H1 (cell line): ENCODE results near the gene CRB2. TPM values are rescaled to one million over a fixed set of nuclear protein-coding genes. Genes with fewer than 3 reads are reported as not detected.

ENCODE experiments used
- CTCF ChIA-PET: fragments of 300-600 bp; sonication (Branson Sonifier 250); formaldehyde crosslinking; loops from one replicate; lab custom pipeline; 2021; ENCODE audit not compliant: partially characterized antibody; lab: Charles Lee
- POLR2A ChIA-PET: fragments of 300-600 bp; sonication (Branson Sonifier 250); formaldehyde crosslinking; loops from one replicate; lab custom pipeline; 2021; ENCODE audit warnings: inconsistent platforms; ENCODE audit not compliant: partially characterized antibody; lab: Charles Lee
- DNase-seq, 2 experiments: peaks; one replicate each; pipeline versions ENCODE4 v3.0.0 to v3.0.0-alpha.2; 2010 to 2022; ENCODE audit warnings: low spot score in 2 of 2, low read depth in 1 of 2, mixed read lengths in 1 of 2
- FAIRE-seq: peaks from 2 replicates; lab custom pipeline; 2011; peaks lifted over from hg19 to GRCh38; lab: Jason Lieb, UNC
- H2AFZ ChIP-seq: 2 replicates; pipeline ENCODE4 v1.8.1; 2012; ENCODE audit warnings: low read length, inconsistent platforms
- H2AK5ac ChIP-seq: 2 replicates; pipeline ENCODE4 v1.6.1; 2013; ENCODE audit warnings: low read depth, low read length
- H2BK120ac ChIP-seq: replicated peaks from 2 replicates; pipeline ENCODE3; 2013; ENCODE audit warnings: low read depth, low read length, inconsistent platforms
- H2BK12ac ChIP-seq: 2 replicates; pipeline ENCODE4 v1.6.1; 2013; ENCODE audit warnings: low read depth, low read length
- H2BK15ac ChIP-seq: 2 replicates; pipeline ENCODE4 v1.6.1; 2013; ENCODE audit warnings: low read length
- H2BK20ac ChIP-seq: 2 replicates; pipeline ENCODE4 v1.6.1; 2013; ENCODE audit warnings: low read length
- H2BK5ac ChIP-seq: 2 replicates; pipeline ENCODE4 v1.6.1; 2013; ENCODE audit warnings: low read depth, low read length
- H3K14ac ChIP-seq: 2 replicates; pipeline ENCODE4 v1.6.1; 2013; ENCODE audit warnings: inconsistent platforms; ENCODE audit not compliant: insufficient read length
- H3K18ac ChIP-seq: 2 replicates; pipeline ENCODE4 v1.6.1; 2013; ENCODE audit warnings: low read length; ENCODE audit errors: extremely low read depth
- H3K23ac ChIP-seq: 2 replicates; pipeline ENCODE4 v1.6.1; 2013; ENCODE audit warnings: inconsistent platforms; ENCODE audit not compliant: insufficient read length
- H3K23me2 ChIP-seq: 2 replicates; pipeline ENCODE4 v1.6.1; 2013; ENCODE audit warnings: low read depth, low read length
- H3K27ac ChIP-seq: 2 replicates; pipeline ENCODE4 v1.6.1; 2011; ENCODE audit warnings: low read depth, low read length, inconsistent platforms
- H3K27me3 ChIP-seq, 4 experiments: replicated peaks in 1 of 4; 1 replicate in 1 of 4; 2 replicates in 3 of 4; pipeline versions ENCODE4 v1.6.1 to v1.8.1; 2011 to 2013; ENCODE audit warnings: low read length in 3 of 4, mild to moderate bottlenecking in 3 of 4, inconsistent platforms in 2 of 4, mixed read lengths in 2 of 4, moderate library complexity in 1 of 4; ENCODE audit not compliant: control insufficient read depth in 3 of 4, insufficient read depth in 3 of 4; ENCODE audit errors: extremely low read depth in 1 of 4
- H3K36me3 ChIP-seq, 4 experiments: 2 replicates each; pipeline versions ENCODE4 v1.6.1 to v1.8.1; 2011 to 2013; ENCODE audit warnings: mild to moderate bottlenecking in 4 of 4, low read length in 3 of 4, moderate library complexity in 2 of 4, control low read depth in 1 of 4, inconsistent platforms in 1 of 4; ENCODE audit not compliant: insufficient read depth in 4 of 4, control insufficient read depth in 2 of 4
- H3K4ac ChIP-seq: replicated peaks from 2 replicates; pipeline ENCODE3; 2013; ENCODE audit warnings: low read length, low read depth, mixed read lengths, inconsistent platforms; ENCODE audit not compliant: insufficient read length
- H3K4me1 ChIP-seq, 4 experiments: replicated peaks in 1 of 4; 1 replicate in 1 of 4; 2 replicates in 3 of 4; pipeline versions ENCODE4 v1.6.1 to v1.8.1; 2011 to 2013; ENCODE audit warnings: low read length in 3 of 4, inconsistent platforms in 2 of 4, mixed read lengths in 1 of 4; ENCODE audit not compliant: insufficient read depth in 4 of 4, control insufficient read depth in 3 of 4
- H3K4me2 ChIP-seq, 2 experiments: 2 replicates each; pipeline versions ENCODE4 v1.6.1 to v1.8.1; 2011 to 2013; ENCODE audit warnings: low read depth in 2 of 2, low read length in 2 of 2, control low read depth in 1 of 2, inconsistent platforms in 1 of 2, mild to moderate bottlenecking in 1 of 2; ENCODE audit not compliant: insufficient read depth in 1 of 2
- H3K4me3 ChIP-seq, 4 experiments: fragments of 200-600, 300-600 bp in 1 of 4; sonication (generic), shearing (Covaris generic), sonication (Bioruptor Twin) in 1 of 4; 2 replicates each; pipeline versions ENCODE4 v1.5.1 to v1.8.1; 2011 to 2016; ENCODE audit warnings: low read length in 4 of 4, low read depth in 3 of 4, control low read depth in 2 of 4, inconsistent platforms in 2 of 4, mild to moderate bottlenecking in 2 of 4, mixed read lengths in 1 of 4, moderate library complexity in 1 of 4; ENCODE audit not compliant: insufficient read depth in 2 of 4; ENCODE audit errors: extremely low read depth in 1 of 4
- H3K56ac ChIP-seq: replicated peaks from 2 replicates; pipeline ENCODE3; 2013; ENCODE audit warnings: low read depth, mild to moderate bottlenecking, mixed read lengths, low read length, inconsistent platforms; ENCODE audit not compliant: insufficient read length
- H3K79me1 ChIP-seq: 2 replicates; pipeline ENCODE4 v1.6.1; 2013; ENCODE audit warnings: low read depth, low read length, control low read depth
- H3K79me2 ChIP-seq, 2 experiments: 2 replicates each; pipeline versions ENCODE4 v1.6.1 to v1.8.1; 2012 to 2013; ENCODE audit warnings: low read length in 2 of 2, mild to moderate bottlenecking in 2 of 2, inconsistent platforms in 1 of 2; ENCODE audit not compliant: insufficient read depth in 2 of 2, control insufficient read depth in 1 of 2
- H3K9ac ChIP-seq, 4 experiments: replicated peaks in 1 of 4; 1 replicate in 1 of 4; 2 replicates in 3 of 4; pipeline versions ENCODE4 v1.6.1 to v1.8.1; 2011 to 2013; ENCODE audit warnings: low read depth in 3 of 4, low read length in 3 of 4, control low read depth in 2 of 4, mild to moderate bottlenecking in 2 of 4, moderate library complexity in 2 of 4, inconsistent platforms in 1 of 4; ENCODE audit errors: extremely low read depth in 1 of 4
- H3K9me3 ChIP-seq, 2 experiments: 2 replicates each; pipeline versions ENCODE4 v1.6.1 to v1.8.1; 2012 to 2013; ENCODE audit warnings: mild to moderate bottlenecking in 2 of 2, moderate library complexity in 2 of 2, control low read depth in 1 of 2, inconsistent platforms in 1 of 2, low read depth in 1 of 2, low read length in 1 of 2, mixed read lengths in 1 of 2; ENCODE audit not compliant: insufficient read depth in 2 of 2
- H4K20me1 ChIP-seq, 2 experiments: replicated peaks in 1 of 2; 2 replicates each; pipeline versions ENCODE3 to v1.8.1; 2011 to 2013; ENCODE audit warnings: inconsistent platforms in 2 of 2, low read length in 2 of 2, mild to moderate bottlenecking in 1 of 2; ENCODE audit not compliant: insufficient read depth in 2 of 2, control insufficient read depth in 1 of 2
- H4K5ac ChIP-seq: 2 replicates; pipeline ENCODE4 v1.6.1; 2013; ENCODE audit warnings: low read length, low read depth, mixed read lengths, inconsistent platforms; ENCODE audit not compliant: insufficient read length
- H4K8ac ChIP-seq: 2 replicates; pipeline ENCODE4 v1.8.0; 2013; ENCODE audit warnings: mild to moderate bottlenecking, moderate library complexity, low read length, inconsistent platforms; ENCODE audit not compliant: insufficient read depth; ENCODE audit errors: extremely low read depth
- H4K91ac ChIP-seq: replicated peaks from 2 replicates; pipeline ENCODE3; 2013; ENCODE audit warnings: low read length, mixed read lengths, inconsistent platforms; ENCODE audit not compliant: insufficient read length
- BACH1 ChIP-seq: IDR thresholded peaks from 2 replicates; pipeline ENCODE4 v1.6.1; 2012; ENCODE audit warnings: low read length, improper control_type of control experiment
- CBX5 ChIP-seq: fragments of 300-800, 300-1000 bp; sonication (generic); IDR thresholded peaks from 2 replicates; pipeline ENCODE4 v1.7.1; 2016; ENCODE audit warnings: antibody characterized with exemption, low read length, low read depth
- MAFK ChIP-seq: IDR thresholded peaks from 2 replicates; pipeline ENCODE4 v1.6.1; 2012; ENCODE audit warnings: low read depth, mild to moderate bottlenecking, improper control_type of control experiment, low read length
- RBBP5 ChIP-seq: IDR thresholded peaks from 2 replicates; pipeline ENCODE4 v1.7.1; 2012; ENCODE audit warnings: low read depth, mild to moderate bottlenecking, inconsistent platforms, low read length, moderate library complexity, borderline replicate concordance
- RFX5 ChIP-seq: IDR thresholded peaks from 2 replicates; pipeline ENCODE4 v1.6.1; 2011; ENCODE audit warnings: low read depth, low read length, improper control_type of control experiment, borderline replicate concordance
- TEAD4 ChIP-seq: IDR thresholded peaks from 2 replicates; pipeline ENCODE4 v1.6.1; 2012; ENCODE audit warnings: low read depth, low read length, inconsistent platforms, mixed read lengths
- WGBS, 2 experiments: shearing (Covaris generic) in 1 of 2; methylation state at CpG; one replicate each; pipeline versions ENCODE4 v1.1.6 to v1.1.7; 2013 to 2015; ENCODE audit warnings: low lambda C conversion rate in 2 of 2, mixed read lengths in 2 of 2, inconsistent platforms in 1 of 2, low coverage in 1 of 2, missing lambda C conversion rate in 1 of 2; ENCODE audit not compliant: insufficient replicate concordance in 2 of 2, insufficient coverage in 1 of 2, insufficient read length in 1 of 2; ENCODE audit errors: extremely low coverage in 1 of 2, missing lambda C conversion rate in 1 of 2; 5-methylcytosine and 5-hydroxymethylcytosine counted together
- polyA plus RNA-seq, 7 experiments: library from polyadenylated mRNA; depleted of rRNA in 3 of 7; stranded (reverse) in 5 of 7; unstranded in 2 of 7; fragments of >200 nt in 5 of 7; fragments of 200-250 nt in 2 of 7; gene quantifications; 1 replicate in 5 of 7; 2 replicates in 1 of 7; 4 replicates in 1 of 7; pipeline versions ENCODE4 v1.2.1 to v1.2.3, GENCODE V29; 2011 to 2013; ENCODE audit warnings: missing spikeins in 2 of 7, mixed read lengths in 2 of 7
- total RNA-seq: library from RNA; stranded (reverse); fragmentation: NEBNext Ultra II Directional; extraction: Animal tissue kit (Norgen Biotek cat#: 25700); gene quantifications from 2 replicates; pipeline ENCODE4 v1.2.1, GENCODE V29; 2021

The CRB2 gene
- total and polyA plus RNA-seq, 2 of the 8 experiments (the other 6 are each of a cell fraction or from before 2014, with no cell fraction given) = 4.0 to 8.4 TPM

DNA sequence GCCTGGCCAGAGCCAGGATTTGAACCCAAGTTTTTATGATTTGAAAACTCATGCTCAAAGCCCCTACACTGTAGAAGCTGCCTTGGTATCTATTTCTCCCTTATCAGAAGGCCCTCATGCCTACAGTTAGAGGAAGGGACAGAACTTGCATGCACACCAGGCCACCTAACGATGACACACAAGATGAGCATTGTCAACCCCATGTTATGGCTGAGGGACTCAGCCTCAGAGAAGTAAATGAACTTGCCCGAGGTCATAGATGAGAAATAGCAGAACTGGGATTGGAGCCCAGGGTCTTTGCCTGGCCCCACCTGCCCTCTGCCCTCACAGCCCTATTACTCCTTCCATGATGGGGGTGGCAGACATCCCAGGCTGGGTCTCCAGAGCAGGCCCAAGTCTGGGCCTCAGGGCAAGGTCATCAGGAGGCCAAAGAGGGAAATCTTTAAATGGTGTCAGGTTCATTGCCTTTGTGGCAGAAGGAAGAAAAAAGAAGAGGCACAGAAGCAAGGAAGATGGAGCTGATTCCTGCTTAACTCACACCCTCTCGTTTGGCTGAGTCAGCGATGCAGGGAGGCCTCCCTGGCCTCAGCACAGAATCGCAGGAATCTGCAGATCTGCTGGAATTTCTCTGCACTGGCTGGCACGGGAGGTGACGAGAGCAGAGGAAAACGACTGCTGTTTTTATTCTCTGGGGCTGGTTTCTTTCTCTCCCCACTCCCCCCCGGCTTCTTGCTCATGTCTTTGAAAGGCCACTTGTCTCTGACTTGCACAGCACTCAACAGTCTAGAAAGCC is 20.6 kb upstream of the CRB2 start:
- Histone ChIP-seq H2BK12ac (0 out of 2 replicates have a peak overlapping the region, but pooled peaks have one; percentile 28), H2BK120ac (no peak overlapping the region), H3K18ac (no peak overlapping the region), H3K4me1 (peaks cover 3 to 14% (median 7%) of the 10 kb centered on the region in 4 experiments), H3K9me3 (no peaks in the 10 kb centered on the region), H3K79me2 (no peaks in the 10 kb centered on the region), H4K20me1 (no peaks in the 10 kb centered on the region), H3K56ac (no peak overlapping the region), H4K8ac (peak overlapping the region; percentile 72; the same call in 1 of the 2 replicates), H3K9ac (no peak overlapping the region), H3K23ac (no peak overlapping the region), H3K27ac (no peak overlapping the region), H2BK15ac (no peak overlapping the region), H3K23me2 (no peaks in the 10 kb centered on the region), H2AK5ac (no peak overlapping the region), H2BK5ac (no peak overlapping the region), H3K4me3 (no peak overlapping the region), H3K79me1 (no peaks in the 10 kb centered on the region), H3K27me3 (no peaks in the 10 kb centered on the region), H3K4me2 (no peak overlapping the region), H3K36me3 (no peaks in the 10 kb centered on the region), H4K91ac (no peak overlapping the region), H4K5ac (no peak overlapping the region), H3K14ac (no peak overlapping the region), H2BK20ac (no peak overlapping the region; the same call in 1 of the 2 replicates), H3K4ac (no peak overlapping the region), H2AFZ (peak overlapping the region; percentile 47; the same call in 1 of the 2 replicates)
- WGBS, 2 experiments = 60% methylated on average over 9 of the region's 9 CpGs; no CpG with 5 or more reads in 1 of the 2 experiments
- CTCF ChIA-PET = interaction anchor here (0.8 to 3.1 kb wide), 9 partner anchors 8 to 254 kb away, joined by 3 to 15 read pairs (median 4); no protein-coding TSS in a partner anchor
- DNase-seq = no peak
- TF ChIP-seq RBBP5 (0 out of 2 replicates have a peak, but pooled peaks have one; percentile 17), BACH1 (peak; percentile 86), CBX5 (no peak), TEAD4 (peak; percentile 71), MAFK (peak; percentile 95), RFX5 (no peak)
- no peak for FAIRE-seq
- POLR2A ChIA-PET = interaction anchor here (0.6 to 1.7 kb wide), 2 partner anchors 9 to 126 kb away, joined by 3 to 4 read pairs; no protein-coding TSS in a partner anchor
